ENCODE measurements around the gene RASSF3. TPM values are rescaled to one million over a fixed set of nuclear protein-coding genes. Genes with fewer than 3 reads are reported as not detected.

RASSF3 gene
- total RNA-seq, 6 experiments from 2014 or later = 5.8 to 27.3 (median 10.6) TPM

DNA sequence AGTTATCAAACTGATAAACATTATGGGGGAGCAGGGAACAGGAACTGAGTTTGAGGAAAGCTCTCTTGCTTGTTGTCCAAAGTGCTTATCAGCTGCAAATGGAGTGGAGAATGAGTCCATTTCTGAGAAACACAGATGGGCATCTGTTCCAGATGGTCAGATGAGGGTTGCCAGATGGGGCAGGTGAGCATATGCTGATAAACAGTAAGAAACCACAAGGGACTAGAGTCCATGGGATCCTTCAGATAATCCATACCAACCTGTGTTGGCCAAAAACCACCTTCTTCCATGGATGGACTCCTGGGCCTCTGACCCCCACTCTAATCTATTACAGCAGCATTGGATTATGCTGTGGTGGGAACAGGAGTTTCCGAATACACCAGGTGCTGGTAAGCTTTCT, 110.6 kb downstream of the RASSF3 start:
- no peaks in the 10 kb centered on the region for H3K27me3 ChIP-seq
- DNase-seq (no peak), ATAC-seq (no peak)
- H3K36me3 ChIP-seq = peaks cover 0 to 42% (median 15%) of the 10 kb centered on the region in 4 donors
- intact Hi-C loops (cut with DNase I) = no loop called here
- H3K27ac ChIP-seq = no peak overlapping the region
- no peaks in the 10 kb centered on the region for H3K4me1 ChIP-seq
- 100% methylated on average over 1 of the region's 1 CpG for whole genome bisulfite sequencing (ENCODE audit: insufficient coverage, low coverage, low lambda C conversion rate, missing lambda C conversion rate)
- H3K9me3 ChIP-seq = no peaks in the 10 kb centered on the region
- no peak for TF ChIP-seq POLR2A (IDR thresholded peaks at IDR 0.05)
- TF ChIP-seq, protein P1, sequence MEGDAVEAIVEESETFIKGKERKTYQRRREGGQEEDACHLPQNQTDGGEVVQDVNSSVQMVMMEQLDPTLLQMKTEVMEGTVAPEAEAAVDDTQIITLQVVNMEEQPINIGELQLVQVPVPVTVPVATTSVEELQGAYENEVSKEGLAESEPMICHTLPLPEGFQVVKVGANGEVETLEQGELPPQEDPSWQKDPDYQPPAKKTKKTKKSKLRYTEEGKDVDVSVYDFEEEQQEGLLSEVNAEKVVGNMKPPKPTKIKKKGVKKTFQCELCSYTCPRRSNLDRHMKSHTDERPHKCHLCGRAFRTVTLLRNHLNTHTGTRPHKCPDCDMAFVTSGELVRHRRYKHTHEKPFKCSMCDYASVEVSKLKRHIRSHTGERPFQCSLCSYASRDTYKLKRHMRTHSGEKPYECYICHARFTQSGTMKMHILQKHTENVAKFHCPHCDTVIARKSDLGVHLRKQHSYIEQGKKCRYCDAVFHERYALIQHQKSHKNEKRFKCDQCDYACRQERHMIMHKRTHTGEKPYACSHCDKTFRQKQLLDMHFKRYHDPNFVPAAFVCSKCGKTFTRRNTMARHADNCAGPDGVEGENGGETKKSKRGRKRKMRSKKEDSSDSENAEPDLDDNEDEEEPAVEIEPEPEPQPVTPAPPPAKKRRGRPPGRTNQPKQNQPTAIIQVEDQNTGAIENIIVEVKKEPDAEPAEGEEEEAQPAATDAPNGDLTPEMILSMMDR (IDR thresholded peaks at IDR 0.05) = no peak
- H3K4me3 ChIP-seq = no peak overlapping the region

DNA sequence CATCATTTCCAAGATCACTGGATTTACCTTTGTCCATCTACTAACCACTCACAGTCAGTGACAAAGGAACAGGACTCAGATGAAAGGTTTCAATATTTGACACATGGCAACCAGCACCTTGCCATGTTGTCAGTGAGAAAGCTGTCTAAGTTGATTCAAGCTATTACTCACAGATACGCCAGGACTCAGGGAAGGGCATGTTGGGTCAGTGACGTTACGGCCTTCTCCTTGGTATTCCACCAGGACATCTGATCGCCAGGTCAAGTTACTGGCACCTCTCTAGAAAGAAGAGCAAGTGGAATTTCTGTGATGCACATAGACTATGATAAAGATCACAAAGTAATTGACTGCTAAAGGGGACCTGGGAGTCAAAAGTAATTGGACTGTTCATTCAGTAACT, 112.5 kb downstream of the RASSF3 start:
- DNase-seq (no peak), ATAC-seq (no peak)
- no peaks in the 10 kb centered on the region for H3K27me3 ChIP-seq
- WGBS (ENCODE audit: insufficient coverage, low coverage, low lambda C conversion rate, missing lambda C conversion rate) = 100% methylated on average over 3 of the region's 4 CpGs
- H3K27ac ChIP-seq = no peak overlapping the region
- H3K4me3 ChIP-seq = no peak overlapping the region
- intact Hi-C loops (cut with DNase I) = no loop called here
- no peaks in the 10 kb centered on the region for H3K4me1 ChIP-seq
- H3K36me3 ChIP-seq = peaks cover 0 to 38% (median 11%) of the 10 kb centered on the region in 4 donors
- no peaks in the 10 kb centered on the region for H3K9me3 ChIP-seq
- TF ChIP-seq, protein P1 (IDR thresholded peaks at IDR 0.05) = no peak
- no peak for TF ChIP-seq POLR2A (IDR thresholded peaks at IDR 0.05)

GRCh38 chr12:64723630-64724029, 113.3 kb downstream of the RASSF3 start:
- ATAC-seq = no peak
- H3K4me3 ChIP-seq = no peak overlapping the region
- peaks cover 0 to 42% (median 11%) of the 10 kb centered on the region in 4 donors for H3K36me3 ChIP-seq
- no peak for DNase-seq
- 94% methylated on average over 2 of the region's 2 CpGs for WGBS (ENCODE audit: insufficient coverage, low coverage, low lambda C conversion rate, missing lambda C conversion rate)
- intact Hi-C loops (cut with DNase I) = no loop called here
- no peak overlapping the region for H3K27ac ChIP-seq
- H3K27me3 ChIP-seq = no peaks in the 10 kb centered on the region
- TF ChIP-seq, protein P1 (IDR thresholded peaks at IDR 0.05) = no peak
- TF ChIP-seq POLR2A (IDR thresholded peaks at IDR 0.05) = no peak
- H3K9me3 ChIP-seq = no peaks in the 10 kb centered on the region
- H3K4me1 ChIP-seq = no peaks in the 10 kb centered on the region

- peaks cover 0 to 42% (median 11%) of the 10 kb centered on the region in 4 donors for H3K36me3 ChIP-seq
- ATAC-seq = no peak
- intact Hi-C loops (cut with DNase I) = no loop called here
These were observed 114.0 kb downstream of the RASSF3 start for GRCh38 chr12:64724201-64724745.

More at GRCh38 chr12:64724201-64724745, 114.0 kb downstream of the RASSF3 start:
- WGBS (ENCODE audit: insufficient coverage, low coverage, low lambda C conversion rate, missing lambda C conversion rate) = 98% methylated on average over 6 of the region's 11 CpGs
- TF ChIP-seq, protein P1 (IDR thresholded peaks at IDR 0.05) = no peak
- no peak for TF ChIP-seq POLR2A (IDR thresholded peaks at IDR 0.05)
- Histone ChIP-seq H3K4me3 (no peak overlapping the region), H3K4me1 (no peaks in the 10 kb centered on the region), H3K27me3 (no peaks in the 10 kb centered on the region), H3K9me3 (no peaks in the 10 kb centered on the region), H3K27ac (no peak overlapping the region)
- no peak for DNase-seq
